Pancreas (tissue), 10 donors: ENCODE data around the gene AKAP13. TPM values are rescaled to one million over a fixed set of nuclear protein-coding genes. Genes with fewer than 3 reads are reported as not detected.

Source experiments
- ATAC-seq, 4 donors: fragments of 200-7000 bp; cut with Tn5 transposase; one replicate each; pipeline versions ENCODE4 v1.8.0 to v1.9.1; 2020; ENCODE audit warnings: mild to moderate bottlenecking in 4 of 4, moderate library complexity in 4 of 4
- DNase-seq, 6 donors: peaks; one replicate each; pipeline ENCODE4 v3.0.0-alpha.2; 2020
- FAIRE-seq: peaks from 2 replicates; lab custom pipeline; 2012; peaks lifted over from hg19 to GRCh38; lab: Jason Lieb, UNC
- H3K27ac ChIP-seq, 4 donors: fragments of 200-600 bp; sonication (generic); 1 replicate in 3 of 4; 2 replicates in 1 of 4; pipeline versions ENCODE4 v1.5.0 to v1.8.0; 2020
- H3K27me3 ChIP-seq, 4 donors: fragments of 200-600 bp; one replicate each; pipeline ENCODE4 v1.8.0; 2021
- H3K36me3 ChIP-seq, 3 donors: fragments of 200-600 bp; sonication (generic) in 1 of 3; one replicate each; pipeline versions ENCODE4 v1.5.0 to v1.8.0; 2020 to 2021
- H3K4me1 ChIP-seq, 3 donors: fragments of 200-600 bp; one replicate each; pipeline ENCODE4 v1.8.0; 2021
- H3K4me3 ChIP-seq, 4 donors: fragments of 200-600 bp; sonication (generic) in 2 of 4; one replicate each; pipeline versions ENCODE4 v1.5.0 to v1.8.0; 2020 to 2021
- H3K9me3 ChIP-seq, 4 donors: fragments of 200-600 bp; one replicate each; pipeline ENCODE4 v1.8.0; 2021
- CTCF ChIP-seq, 4 donors: fragments of 200-600 bp; sonication (generic) in 3 of 4; IDR thresholded peaks; one replicate each; pipeline versions ENCODE4 v1.5.0 to v1.8.0; 2021; ENCODE audit warnings: antibody characterized with exemption in 4 of 4
- WGBS, 2 donors: extraction: QIAGEN DNeasy Blood & Tissue Kit; methylation state at CpG; one replicate each; pipeline ENCODE4 v1.1.7; 2013; 5-methylcytosine and 5-hydroxymethylcytosine counted together
- intact Hi-C, 3 donors: fragments of 100-400 bp; cut with DNase I; formaldehyde crosslinking; loops; one replicate each; pipeline versions ENCODE4 v1.11.1 to v1.14.2; 2022
- polyA plus RNA-seq, 2 donors: library from polyadenylated mRNA; stranded (reverse); fragments of 200-250 nt; gene quantifications; one replicate each; pipeline ENCODE4 v1.2.3, GENCODE V29; 2013
- total RNA-seq, 6 donors: library from RNA; stranded (reverse); fragmentation: NEBNext Ultra II Directional in 4 of 6; extraction: Animal tissue kit (Norgen Biotek cat#: 25700) in 4 of 6; gene quantifications; one replicate each; pipeline versions ENCODE4 v1.2.1 to v1.2.4, GENCODE V29; 2021 to 2023
- donor health status: healthy with polysubstance abuse.
- donor health status: DM: no; HTN: no; CAD: no; lungs with moderate emphysema.
- donor health status: DM: no; HTN: no; CAD: no.
- donor health status: control.
- donor health status: control.
- donor health status: Bipolar disorder and iron deficiency.
- donor health status: DM: yes; HTN: yes; CAD: no.
- donor health status: DM: no; HTN: no; CAD: no.
- donor health status: DM: no; HTN: no; CAD: no.
- donor health status: DM: yes; HTN: yes; CAD: no.

Gene AKAP13
- total RNA-seq (100 to 1,000 TPM in 3 of 6 donors, 10 to 100 TPM in 3; 79.9 to 139 (median 113) TPM), polyA plus RNA-seq (10 to 100 TPM; 64.9 to 77.4 TPM)

- H3K27ac ChIP-seq: peak within 1 kb of the TSS; percentile 85 to 91 (median 88)
- FAIRE-seq (no peak), ATAC-seq (peak; percentile 93 to 97 (median 96)), DNase-seq (peak; percentile 96 to 99 (median 98))
- intact Hi-C loops: no loop called here
- H3K27me3 ChIP-seq: no peaks in the 10 kb centered on the region
- 0% methylated on average over 53 to 54 of the region's 54 CpGs for WGBS, 2 donors
- H3K36me3 ChIP-seq: no peaks in the 10 kb centered on the region
- peak within 1 kb of the TSS; percentile 59 to 78 (median 75) for H3K4me3 ChIP-seq
- no peak for TF ChIP-seq CTCF (IDR thresholded peaks at IDR 0.05)
- no peaks in the 10 kb centered on the region for H3K9me3 ChIP-seq
- H3K4me1 ChIP-seq: peaks cover 0 to 13% (median 0%) of the 10 kb centered on the region in 3 donors
Observed at GRCh38 chr15:85380217-85380811, at the start of gene AKAP13. TSS of gene AKAP13 (plus strand) at chr15:85380603. CDS start at chr15:85485721, 105,118 bp downstream.

GRCh38 chr15:85330901-85331588, 49.4 kb upstream of the AKAP13 start:
- intact Hi-C loops: no loop called here
- ATAC-seq (peak; percentile 88 to 92 (median 90)), DNase-seq (peak; percentile 72 to 88 (median 79)), FAIRE-seq (no peak)
- TF ChIP-seq CTCF (IDR thresholded peaks at IDR 0.05): peak; percentile 33 to 55 (median 42)
- WGBS, 2 donors: 41 to 47% methylated on average over 14 of the region's 14 CpGs
- Histone ChIP-seq H3K27ac (peak overlapping the region; percentile 53 to 63 (median 60)), H3K4me1 (peaks cover 0 to 3% (median 0%) of the 10 kb centered on the region in 3 donors), H3K27me3 (no peaks in the 10 kb centered on the region), H3K4me3 (no peak overlapping the region), H3K36me3 (no peaks in the 10 kb centered on the region), H3K9me3 (no peaks in the 10 kb centered on the region)

GRCh38 chr15:85331655-85332285, 48.6 kb upstream of the AKAP13 start:
- FAIRE-seq (no peak), DNase-seq (no peak), ATAC-seq (no peak)
- Histone ChIP-seq H3K4me3 (no peak overlapping the region), H3K9me3 (no peaks in the 10 kb centered on the region), H3K27ac (peak overlapping the region; percentile 53 to 63 (median 60)), H3K36me3 (no peaks in the 10 kb centered on the region), H3K27me3 (no peaks in the 10 kb centered on the region), H3K4me1 (peaks cover 0 to 3% (median 0%) of the 10 kb centered on the region in 3 donors)
- 88 to 91% methylated on average over 8 of the region's 8 CpGs for WGBS, 2 donors
- intact Hi-C loops: no loop called here
- no peak for TF ChIP-seq CTCF (IDR thresholded peaks at IDR 0.05)

- no peaks in the 10 kb centered on the region for H3K9me3 ChIP-seq
- intact Hi-C loops: no loop called here
- no peak overlapping the region for H3K27ac ChIP-seq
- TF ChIP-seq CTCF (IDR thresholded peaks at IDR 0.05): no peak
- H3K4me1 ChIP-seq: peaks cover 0 to 3% (median 0%) of the 10 kb centered on the region in 3 donors
- H3K36me3 ChIP-seq: no peaks in the 10 kb centered on the region
- no peak for DNase-seq
- H3K4me3 ChIP-seq: no peak overlapping the region
- no peak for FAIRE-seq
- ATAC-seq: no peak
- no peaks in the 10 kb centered on the region for H3K27me3 ChIP-seq
- WGBS, 2 donors: 80 to 83% methylated on average over 6 of the region's 6 CpGs
Observed at GRCh38 chr15:85333132-85333831, 47.1 kb upstream of the AKAP13 start.
